CD4-positive, alpha-beta T cell treated with Interleukin-4 for 4 hours (primary cell): ENCODE data around the gene WDR35.

Source experiments
- DNase-seq: peaks from one replicate; pipeline ENCODE4 v3.0.0-alpha.2; 2020

Gene WDR35

DNA sequence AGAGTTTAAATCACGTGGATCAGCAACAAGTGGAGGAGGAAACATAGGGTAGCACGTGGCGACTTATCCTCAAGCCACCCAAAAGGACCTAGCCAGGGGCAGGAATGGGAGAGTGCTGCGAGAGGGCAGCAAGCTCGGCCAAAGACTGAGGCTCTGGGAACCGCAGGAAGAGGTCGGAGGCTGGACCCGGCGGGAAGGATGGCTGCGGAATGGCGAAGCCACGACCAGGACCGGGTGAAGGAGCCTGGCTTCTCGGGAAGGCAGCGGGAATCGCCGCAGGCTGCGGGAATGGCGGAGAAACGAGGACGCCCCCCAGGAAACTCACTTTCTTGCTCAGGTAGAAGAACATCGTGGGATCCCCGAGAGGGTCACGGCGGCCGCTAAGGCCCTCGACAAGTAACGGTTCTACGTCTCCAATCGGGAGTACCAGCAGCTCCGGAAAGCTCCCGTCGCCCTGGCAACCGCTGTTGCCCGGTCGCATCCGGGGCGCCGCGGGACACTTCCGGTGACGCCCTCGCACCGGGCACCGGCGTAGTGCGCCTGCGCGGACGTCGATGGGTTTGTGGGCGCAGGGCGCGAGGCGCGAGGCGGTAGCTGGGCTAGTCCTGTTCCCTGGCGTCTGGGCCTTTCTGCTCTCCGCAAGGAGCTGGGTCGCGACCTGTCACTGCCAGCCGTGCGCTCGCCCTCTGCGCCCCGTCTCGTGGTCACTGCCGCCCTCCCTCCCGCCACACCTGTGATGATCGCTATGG, at the start of gene WDR35:
WDR35 (minus strand) TSS at position 439 of the 749 bp plus-strand sequence; CDS start at position 349, 90 bp downstream.
- DNase-seq = peak; percentile 86

- no peak for DNase-seq
Measured at GRCh38 chr2:20037660-20038059, 47.8 kb upstream of the WDR35 start.

GRCh38 chr2:20035955-20036666, 46.2 kb upstream of the WDR35 start:
- no peak for DNase-seq

- DNase-seq = no peak
Measured at GRCh38 chr2:20034821-20035220, 44.9 kb upstream of the WDR35 start.

GRCh38 chr2:20034218-20034617, 44.3 kb upstream of the WDR35 start:
- no peak for DNase-seq

DNA sequence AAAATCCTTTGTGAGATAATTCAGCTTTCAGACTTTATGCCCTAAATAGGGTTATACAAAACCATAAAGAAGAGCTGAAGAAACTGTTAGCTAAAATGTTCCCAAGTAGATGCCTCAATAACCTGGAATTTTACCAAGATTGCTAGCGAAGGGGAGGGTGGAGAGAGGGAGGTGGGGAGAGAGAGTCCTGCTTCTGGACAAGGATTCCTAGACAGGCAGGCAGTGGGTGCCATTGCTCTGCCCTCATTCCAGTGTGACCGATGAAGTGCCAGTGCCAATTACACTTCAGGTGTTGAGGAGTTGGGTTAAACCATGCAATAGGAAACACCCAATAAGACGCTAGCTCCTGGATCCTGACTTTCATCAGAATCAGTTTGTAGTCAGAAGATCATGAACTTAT, 43.4 kb upstream of the WDR35 start:
- DNase-seq = no peak

DNA sequence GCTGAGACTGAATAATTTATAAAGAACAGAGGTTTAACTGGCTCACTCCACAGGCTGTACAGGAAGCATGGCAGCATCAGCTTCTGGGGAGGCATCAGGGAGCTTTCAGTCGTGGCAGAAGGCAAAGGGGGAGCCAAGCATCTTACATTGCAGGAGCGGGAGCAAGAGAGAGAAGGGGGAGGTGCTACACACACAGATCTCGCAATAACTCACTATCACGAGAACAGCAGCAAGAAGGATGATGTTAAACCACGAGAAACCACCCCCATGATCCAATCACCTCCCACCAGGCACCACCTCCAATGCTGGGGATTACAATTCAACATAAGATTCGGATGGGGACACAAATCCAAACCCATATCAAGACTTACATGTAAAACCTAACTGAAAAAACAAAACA, 40.3 kb upstream of the WDR35 start:
- DNase-seq = no peak

DNA sequence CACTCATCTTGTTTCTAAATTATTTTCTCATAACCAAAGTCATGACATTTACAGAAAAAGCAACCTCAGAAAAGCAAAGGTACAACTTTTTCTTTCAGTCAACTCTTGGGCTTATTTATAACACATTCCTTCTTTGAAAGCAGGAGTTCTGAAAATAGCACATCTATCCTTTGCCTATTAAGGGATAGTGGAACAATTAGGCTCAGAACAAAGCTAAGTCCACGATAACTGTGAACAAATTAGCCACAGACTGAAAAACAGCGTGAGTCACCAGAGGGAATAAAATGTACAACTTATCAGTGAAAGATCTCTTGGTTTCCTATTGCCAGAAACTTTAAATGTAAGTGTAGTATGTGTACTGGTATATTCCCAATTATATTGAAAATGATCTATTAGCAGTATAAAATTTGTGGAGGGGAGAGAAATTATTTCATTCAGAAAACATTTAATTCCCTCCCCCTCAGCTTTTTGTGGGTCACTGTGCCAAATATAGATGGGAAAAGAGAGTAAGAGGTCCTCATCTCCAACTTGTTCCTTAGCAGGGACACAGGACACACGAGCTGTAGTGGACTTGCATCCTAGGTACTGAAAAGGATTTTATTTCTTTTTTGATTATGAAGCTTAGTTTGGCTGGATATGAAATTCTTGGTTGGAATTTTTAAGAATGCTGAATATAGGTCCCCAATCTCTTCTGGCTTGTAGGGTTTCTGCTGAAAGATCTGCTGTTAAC, 38.0 kb upstream of the WDR35 start:
- no peak for DNase-seq

DNA sequence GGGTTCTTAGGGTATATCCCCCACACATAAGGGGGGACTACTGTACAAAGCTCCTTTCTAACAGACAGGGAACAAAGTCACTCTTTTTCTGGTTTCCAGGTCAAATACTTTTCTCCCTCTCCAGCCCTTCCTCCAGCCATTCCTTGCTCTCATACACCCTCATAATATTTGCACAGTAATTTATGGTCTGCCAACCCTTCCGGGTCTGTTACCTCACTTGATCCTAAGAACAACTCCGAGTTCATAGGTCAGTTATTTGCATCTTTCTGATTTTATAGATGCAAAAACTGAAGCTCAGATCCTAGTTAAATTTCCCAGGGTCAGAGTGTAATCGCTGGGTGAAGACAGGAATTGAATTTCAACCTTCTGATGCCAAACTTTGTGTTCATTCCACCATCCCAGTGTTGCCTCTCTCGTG, 37.4 kb upstream of the WDR35 start:
- no peak for DNase-seq

- no peak for DNase-seq
Measured at GRCh38 chr2:20025065-20025786, 35.3 kb upstream of the WDR35 start.

GRCh38 chr2:20023688-20024087, 33.8 kb upstream of the WDR35 start:
- DNase-seq = no peak

GRCh38 chr2:20021405-20022009, 31.6 kb upstream of the WDR35 start:
- no peak for DNase-seq

GRCh38 chr2:20019747-20020146, 29.8 kb upstream of the WDR35 start:
- DNase-seq = no peak

DNA sequence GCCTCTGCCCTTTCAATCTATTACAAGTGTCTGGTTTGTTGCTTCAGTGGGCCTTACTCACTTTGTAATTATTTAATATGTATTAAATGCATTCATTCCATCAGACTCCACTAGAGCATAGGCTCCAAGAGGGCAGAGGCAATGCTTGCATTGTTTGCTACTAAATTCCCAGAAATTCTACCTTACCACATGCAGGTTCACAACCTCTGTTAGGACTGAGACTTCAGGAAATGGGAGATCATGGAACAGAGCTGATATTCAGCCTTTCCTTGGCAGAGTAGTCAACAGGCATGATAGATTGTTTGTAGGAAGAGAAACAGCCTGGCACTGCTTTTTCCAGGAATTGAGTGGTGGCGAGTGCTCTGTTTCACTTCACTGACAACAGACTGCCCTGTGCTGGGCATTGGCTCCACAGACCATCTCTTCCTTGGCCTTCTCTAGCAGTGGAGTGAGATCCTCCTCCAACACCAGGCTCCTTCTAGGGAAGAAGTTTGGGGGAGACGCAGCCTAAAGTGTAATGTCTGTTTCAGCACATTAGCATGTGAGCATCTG, 28.8 kb upstream of the WDR35 start:
- no peak for DNase-seq

- DNase-seq = no peak
Measured at GRCh38 chr2:20016346-20016745, 26.4 kb upstream of the WDR35 start.

- DNase-seq = peak; percentile 34
Measured at GRCh38 chr2:20015482-20016083, 25.7 kb upstream of the WDR35 start.

- DNase-seq = no peak
Measured at GRCh38 chr2:20013126-20013849, 23.4 kb upstream of the WDR35 start.

DNA sequence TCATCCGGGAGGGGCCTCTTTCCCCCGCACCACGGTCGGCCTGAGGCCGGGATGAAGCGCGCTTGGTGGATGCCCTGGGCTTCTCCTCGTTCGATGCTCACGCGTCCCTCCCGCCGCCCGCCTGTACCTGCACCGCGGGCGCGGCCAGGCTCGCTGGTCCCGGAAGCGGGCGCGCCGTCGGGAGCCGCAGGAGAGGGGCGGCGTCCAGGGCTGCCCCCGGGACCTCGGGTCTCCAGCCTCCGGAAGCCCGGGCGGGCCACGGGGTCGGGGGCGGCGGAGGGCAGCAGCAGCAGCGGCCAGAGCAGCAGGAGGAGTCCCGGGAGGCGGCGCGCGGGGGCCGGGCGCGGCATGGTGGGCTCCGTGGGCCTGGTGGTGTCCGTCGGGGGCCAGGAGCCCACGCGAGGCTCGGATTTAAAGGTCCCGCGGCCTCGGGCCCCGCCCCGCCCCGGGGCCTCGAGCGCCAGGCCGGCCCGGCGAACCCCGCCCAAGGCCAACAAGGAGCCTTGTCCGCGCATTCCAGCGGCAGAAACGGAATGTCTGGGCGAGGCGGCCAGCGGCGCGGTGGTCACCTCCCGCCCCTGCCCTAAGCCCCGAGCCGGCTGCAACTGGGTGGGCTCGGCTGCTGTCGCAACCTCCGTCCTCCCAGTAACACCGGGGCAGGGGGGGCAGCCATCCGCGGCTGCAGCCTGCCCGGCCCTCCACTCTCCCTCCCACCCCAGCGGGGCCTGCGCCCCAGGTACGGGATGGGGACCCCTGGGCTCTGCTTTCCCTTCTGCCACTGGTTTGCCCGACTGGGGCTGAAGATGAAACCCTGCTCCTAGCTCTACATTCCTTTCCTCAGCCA, 22.6 kb upstream of the WDR35 start, which contains the start of gene MATN3:
MATN3 (minus strand) TSS at position 387 of the 844 bp plus-strand sequence; CDS start at position 350, 37 bp downstream.
- no peak for DNase-seq

DNA sequence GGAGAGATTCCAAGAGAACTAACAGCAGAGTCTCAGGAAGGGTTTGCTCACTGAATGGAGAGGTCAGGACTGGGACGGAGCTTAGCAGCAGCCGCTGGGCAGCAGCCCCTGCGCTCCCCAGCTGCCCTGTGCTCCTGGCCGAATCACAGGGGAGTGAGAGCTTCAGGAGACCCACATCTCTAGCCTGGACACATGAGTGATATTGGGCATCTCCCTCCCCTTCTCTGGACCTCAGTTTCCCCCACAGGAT, 22.1 kb upstream of the WDR35 start:
- DNase-seq = no peak

GRCh38 chr2:20011276-20012031, 21.5 kb upstream of the WDR35 start:
- DNase-seq = no peak
